ENCODE data around the gene MACIR. TPM values are rescaled to one million over a fixed set of nuclear protein-coding genes. Genes with fewer than 3 reads are reported as not detected.

The MACIR gene
- total and polyA plus RNA-seq, 2 donors (not counting 3 experiments of a cell fraction or from before 2014, with no cell fraction given): 4.0 to 9.3 TPM

GRCh38 chr5:103237778-103238177 is 20.8 kb upstream of the MACIR start:
- Histone ChIP-seq H3K27ac (ENCODE audit: insufficient read depth, low read depth, low read length) (no peak overlapping the region), H3K4me1 (ENCODE audit: control insufficient read depth, extremely low read depth, insufficient read depth, low read length) (no peaks in the 10 kb centered on the region), H3K9me1 (replicated peaks; ENCODE audit: control insufficient read depth, extremely low read depth, insufficient read depth, low read length) (no peaks in the 10 kb centered on the region), H3K4me3 (replicated peaks in 1 of 3; ENCODE audit: insufficient read depth in 1 of 3, low read depth in 1 of 3, low read length in 3 of 3) (no peak overlapping the region), H4K20me1 (replicated peaks; ENCODE audit: control insufficient read depth, extremely low read depth, insufficient read depth, low read length) (no peaks in the 10 kb centered on the region), H3K79me2 (ENCODE audit: control insufficient read depth, insufficient read depth, low read length) (no peaks in the 10 kb centered on the region), H3K9me3 (replicated peaks; ENCODE audit: control insufficient read depth, insufficient read depth, low read length) (no peaks in the 10 kb centered on the region), H3K9ac (replicated peaks; ENCODE audit: extremely low read depth, insufficient read depth, low read length) (no peak overlapping the region), H2AFZ (ENCODE audit: low read depth, low read length) (no peak overlapping the region), H3K36me3 (ENCODE audit: control insufficient read depth in 2 of 2, extremely low read depth in 1 of 2, insufficient read depth in 2 of 2, low read length in 2 of 2) (no peaks in the 10 kb centered on the region), H3K27me3 (ENCODE audit: control insufficient read depth in 2 of 2, insufficient read depth in 2 of 2, low read length in 2 of 2) (peaks cover 0 to 2% of the 10 kb centered on the region in 2 experiments), H3K4me2 (ENCODE audit: insufficient read depth, low read length) (no peak overlapping the region)
- intact Hi-C loops (cut with micrococcal nuclease): no loop called here
- no TSS peak for BruUV-seq (replicated peaks)
- ChIA-PET POLR2A (no interaction called here), CTCF (no interaction called here)
- FAIRE-seq (no peak), DNase-seq (ENCODE audit: low read depth, low spot score) (no peak)
- dilution Hi-C loops (cut with MboI; ENCODE audit: extremely low pct_ligation_motif_present, low sequenced_read_pairs): no loop called here
- TF ChIP-seq, protein P1, sequence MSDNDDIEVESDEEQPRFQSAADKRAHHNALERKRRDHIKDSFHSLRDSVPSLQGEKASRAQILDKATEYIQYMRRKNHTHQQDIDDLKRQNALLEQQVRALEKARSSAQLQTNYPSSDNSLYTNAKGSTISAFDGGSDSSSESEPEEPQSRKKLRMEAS (IDR thresholded peaks at IDR 0.05; ENCODE audit: insufficient read depth, insufficient read length): no peak
- TF ChIP-seq CTCF (IDR thresholded peaks at IDR 0.05; ENCODE audit: extremely low read depth in 1 of 2, insufficient read depth in 1 of 2, low read depth in 1 of 2, low read length in 2 of 2): no peak
- no peak for TF ChIP-seq JUN (IDR thresholded peaks at IDR 0.05; ENCODE audit: borderline replicate concordance, insufficient read depth, insufficient read length, low read depth)
- TF ChIP-seq EZH2 (IDR thresholded peaks at IDR 0.05; ENCODE audit: borderline replicate concordance, low read depth, low read length, severe bottlenecking): no peak
- TF ChIP-seq POLR2A (IDR thresholded peaks at IDR 0.05; ENCODE audit: low read depth, low read length): no peak
- no peak for TF ChIP-seq GATA2 (IDR thresholded peaks at IDR 0.05; ENCODE audit: insufficient read depth, insufficient read length, low read depth, low read length)
- TF ChIP-seq POLR2AphosphoS5 (IDR thresholded peaks at IDR 0.05; ENCODE audit: insufficient read depth, low read depth, low read length): no peak
- no peak for TF ChIP-seq MYC (IDR thresholded peaks at IDR 0.05; ENCODE audit: low read depth, low read length)
- no peak for TF ChIP-seq FOS (IDR thresholded peaks at IDR 0.05; ENCODE audit: borderline replicate concordance, insufficient read depth, low read length)
